ENCODE results near the gene IFNL4.
"Not testable (repeated sequence)": the region's sequence is repeated elsewhere in the genome, so short reads cannot be mapped to it uniquely, and the experiment has no call there.

The IFNL4 gene

DNA sequence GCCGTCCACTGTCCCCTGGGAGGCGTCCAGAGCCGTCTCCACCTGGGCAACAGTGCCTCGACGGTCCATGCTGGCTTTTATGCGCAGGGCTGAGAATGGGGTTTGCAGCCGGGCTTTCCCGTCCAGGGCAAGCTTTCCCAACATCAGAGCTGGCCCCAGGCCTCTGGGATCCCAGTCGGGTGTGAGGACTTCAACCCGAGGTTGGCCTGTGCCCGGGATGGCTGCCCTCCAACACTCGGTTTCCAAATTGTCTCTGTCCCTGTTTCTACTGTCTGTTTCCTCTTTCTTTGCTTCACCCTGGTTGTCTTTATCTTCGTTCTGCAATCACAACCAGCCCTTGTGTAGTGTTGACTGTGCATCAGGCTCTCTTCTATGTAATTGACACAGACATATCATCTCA, at the start of gene IFNL4:
Gene IFNL4 (minus strand): TSS at position 51 of the 400 bp plus-strand sequence.
- Mint-ChIP-seq H3K4me3 (no peak within 1 kb of the TSS), H3K9me3 (no peaks in the 10 kb centered on the region), H3K36me3 (no peaks in the 10 kb centered on the region), H3K4me1 (peaks cover 5% of the 10 kb centered on the region), H3K27ac (no peak within 1 kb of the TSS), H3K27me3 (peaks cover 56% of the 10 kb centered on the region)
- DNase-seq: no peak
- CTCF ChIA-PET: no interaction called here

DNA sequence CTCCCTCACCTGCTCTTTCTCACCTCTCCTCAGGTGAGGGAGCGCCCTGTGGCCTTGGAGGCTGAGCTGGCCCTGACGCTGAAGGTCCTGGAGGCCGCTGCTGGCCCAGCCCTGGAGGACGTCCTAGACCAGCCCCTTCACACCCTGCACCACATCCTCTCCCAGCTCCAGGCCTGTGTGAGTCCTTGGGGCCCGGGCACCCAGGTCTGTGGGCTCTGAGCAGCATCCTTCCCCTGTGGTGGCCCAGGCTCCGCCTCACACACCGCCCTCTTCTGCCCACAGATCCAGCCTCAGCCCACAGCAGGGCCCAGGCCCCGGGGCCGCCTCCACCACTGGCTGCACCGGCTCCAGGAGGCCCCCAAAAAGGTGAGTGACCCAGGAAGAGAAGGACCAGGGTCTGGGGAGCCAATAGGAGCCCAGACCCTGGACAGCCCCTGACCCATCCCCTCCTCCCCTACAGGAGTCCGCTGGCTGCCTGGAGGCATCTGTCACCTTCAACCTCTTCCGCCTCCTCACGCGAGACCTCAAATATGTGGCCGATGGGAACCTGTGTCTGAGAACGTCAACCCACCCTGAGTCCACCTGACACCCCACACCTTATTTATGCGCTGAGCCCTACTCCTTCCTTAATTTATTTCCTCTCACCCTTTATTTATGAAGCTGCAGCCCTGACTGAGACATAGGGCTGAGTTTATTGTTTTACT, 49.4 kb upstream of the IFNL4 start:
- Mint-ChIP-seq H3K4me1 (peaks cover 37% of the 10 kb centered on the region), H3K9me3 (no peaks in the 10 kb centered on the region), H3K27me3 (peaks cover 27% of the 10 kb centered on the region), H3K27ac (peak overlapping the region; percentile 15), H3K36me3 (no peaks in the 10 kb centered on the region), H3K4me3 (peak overlapping the region; percentile 26)
- DNase-seq: peak; percentile 77
- CTCF ChIA-PET: no interaction called here

- H3K4me1 Mint-ChIP-seq: peaks cover 37% of the 10 kb centered on the region
- no peaks in the 10 kb centered on the region for H3K9me3 Mint-ChIP-seq
- no peak for DNase-seq
- H3K27me3 Mint-ChIP-seq: peaks cover 29% of the 10 kb centered on the region
- H3K4me3 Mint-ChIP-seq: no peak overlapping the region
- no peaks in the 10 kb centered on the region for H3K36me3 Mint-ChIP-seq
- CTCF ChIA-PET: interaction anchor here (0.9 kb wide), 1 partner anchor 9 kb away, joined by 3 read pairs; no protein-coding TSS in a partner anchor
- H3K27ac Mint-ChIP-seq: no peak overlapping the region
Observed at GRCh38 chr19:39296906-39297305, 48.2 kb upstream of the IFNL4 start.

GRCh38 chr19:39296055-39296645, 47.5 kb upstream of the IFNL4 start, which contains the start of gene IFNL1:
Gene IFNL1 (plus strand): TSS chr19:39296407. CDS start chr19:39296422, 15 bp downstream.
- no peak for DNase-seq
- Mint-ChIP-seq H3K4me1 (peaks cover 37% of the 10 kb centered on the region), H3K36me3 (no peaks in the 10 kb centered on the region), H3K9me3 (no peaks in the 10 kb centered on the region), H3K27me3 (peaks cover 33% of the 10 kb centered on the region), H3K4me3 (no peak within 1 kb of the TSS), H3K27ac (no peak within 1 kb of the TSS)
- CTCF ChIA-PET: interaction anchor here (0.9 kb wide), 1 partner anchor 9 kb away, joined by 3 read pairs; no protein-coding TSS in a partner anchor

DNA sequence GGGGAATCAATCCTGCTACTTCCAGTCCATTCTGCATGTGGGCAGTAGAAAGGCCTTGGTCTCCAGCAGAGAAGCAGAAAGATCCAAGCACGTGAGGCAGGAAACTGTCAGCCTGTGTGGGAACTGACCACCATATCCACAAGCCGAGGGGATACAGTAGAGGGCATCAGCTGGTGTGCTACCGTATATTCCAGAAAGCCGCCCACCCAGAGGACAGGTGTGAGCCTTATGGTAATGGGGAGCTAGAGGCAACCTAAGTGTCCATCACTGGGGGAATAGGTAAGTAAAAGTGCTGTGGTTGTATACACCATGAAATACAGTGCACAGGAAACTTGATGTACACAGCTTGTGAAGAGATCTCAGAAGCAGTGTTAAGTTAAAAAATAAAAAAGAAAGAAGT, 44.7 kb upstream of the IFNL4 start:
- H3K27ac Mint-ChIP-seq: no peak overlapping the region
- no peak for DNase-seq
- H3K36me3 Mint-ChIP-seq: no peaks in the 10 kb centered on the region
- CTCF ChIA-PET: no interaction called here
- peaks cover 22% of the 10 kb centered on the region for H3K4me1 Mint-ChIP-seq
- peaks cover 44% of the 10 kb centered on the region for H3K27me3 Mint-ChIP-seq
- H3K9me3 Mint-ChIP-seq: no peaks in the 10 kb centered on the region
- H3K4me3 Mint-ChIP-seq: no peak overlapping the region

DNA sequence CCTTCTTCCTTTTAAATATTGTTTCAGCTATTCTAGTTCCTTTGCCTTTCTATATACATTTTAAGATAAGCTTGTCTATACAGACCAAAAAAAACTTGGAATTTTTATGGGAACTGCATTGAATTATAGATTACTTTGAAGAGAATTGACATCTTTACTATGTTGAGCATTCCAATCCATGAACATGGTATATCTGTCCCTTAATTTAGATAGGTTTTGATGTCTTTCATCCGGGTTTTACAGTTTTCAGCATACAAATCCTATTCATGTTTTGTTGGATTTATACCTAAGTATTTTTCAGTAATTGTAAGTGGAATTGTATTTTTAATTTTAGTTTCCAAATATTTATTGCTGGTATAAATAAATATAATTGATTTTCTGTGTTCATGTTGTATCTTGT, 35.4 kb upstream of the IFNL4 start:
- no peak for DNase-seq
- no peak overlapping the region for H3K27ac Mint-ChIP-seq
- H3K27me3 Mint-ChIP-seq: peaks cover 43% of the 10 kb centered on the region
- no peaks in the 10 kb centered on the region for H3K9me3 Mint-ChIP-seq
- no peaks in the 10 kb centered on the region for H3K36me3 Mint-ChIP-seq
- H3K4me3 Mint-ChIP-seq: no peak overlapping the region
- no peaks in the 10 kb centered on the region for H3K4me1 Mint-ChIP-seq
- CTCF ChIA-PET: no interaction called here

DNA sequence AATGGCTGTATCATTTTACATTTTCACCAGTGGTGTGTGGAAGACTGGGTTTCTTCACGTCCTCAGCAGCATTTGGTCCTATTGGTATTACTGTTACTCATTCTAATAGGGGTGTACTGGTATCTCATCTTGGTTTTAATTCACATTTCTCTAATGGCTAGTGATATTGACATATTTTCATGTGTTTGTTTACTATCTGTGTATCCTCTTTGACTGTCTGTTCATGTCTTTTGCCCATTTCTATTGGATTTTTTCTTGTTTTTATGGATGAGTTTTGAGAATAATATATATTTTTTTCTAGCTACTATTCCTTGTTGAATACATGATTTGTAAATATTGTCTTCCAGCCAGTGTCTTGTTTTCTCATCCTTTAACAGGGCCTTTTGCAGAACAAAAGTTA, 33.4 kb upstream of the IFNL4 start:
- H3K36me3 Mint-ChIP-seq: no peaks in the 10 kb centered on the region
- no peak overlapping the region for H3K27ac Mint-ChIP-seq
- H3K4me1 Mint-ChIP-seq: no peaks in the 10 kb centered on the region
- no peaks in the 10 kb centered on the region for H3K9me3 Mint-ChIP-seq
- H3K4me3 Mint-ChIP-seq: no peak overlapping the region
- CTCF ChIA-PET: no interaction called here
- H3K27me3 Mint-ChIP-seq: peaks cover 33% of the 10 kb centered on the region
- no peak for DNase-seq

DNA sequence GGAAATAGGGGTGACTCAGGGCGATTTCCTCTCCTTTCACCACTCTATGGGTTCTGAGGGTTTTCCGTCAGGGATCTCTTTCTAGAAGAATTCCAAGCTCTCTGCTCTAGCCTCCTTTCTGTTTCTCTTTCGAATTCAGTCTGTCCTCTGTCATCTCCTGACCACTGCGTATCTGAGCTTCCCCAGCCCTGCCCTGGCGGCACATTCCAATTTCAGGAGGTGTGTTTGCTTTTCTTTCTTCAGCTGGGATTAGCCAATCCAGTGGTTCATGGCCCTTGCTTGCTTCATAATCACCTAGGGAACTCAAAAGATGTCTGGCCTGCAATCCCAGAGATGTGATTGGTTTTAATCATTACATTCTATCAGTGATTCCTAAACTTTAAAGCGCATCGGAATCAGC, 28.9 kb upstream of the IFNL4 start:
- H3K4me3 Mint-ChIP-seq: no peak overlapping the region
- no peaks in the 10 kb centered on the region for H3K9me3 Mint-ChIP-seq
- peak overlapping the region; percentile 38 for H3K27ac Mint-ChIP-seq
- H3K36me3 Mint-ChIP-seq: no peaks in the 10 kb centered on the region
- CTCF ChIA-PET: no interaction called here
- DNase-seq: no peak
- no peaks in the 10 kb centered on the region for H3K4me1 Mint-ChIP-seq
- peaks cover 19% of the 10 kb centered on the region for H3K27me3 Mint-ChIP-seq

- no peaks in the 10 kb centered on the region for H3K36me3 Mint-ChIP-seq
- no peaks in the 10 kb centered on the region for H3K4me1 Mint-ChIP-seq
- H3K9me3 Mint-ChIP-seq: no peaks in the 10 kb centered on the region
- peaks cover 17% of the 10 kb centered on the region for H3K27me3 Mint-ChIP-seq
- no peak overlapping the region for H3K27ac Mint-ChIP-seq
- no peak for DNase-seq
- CTCF ChIA-PET: no interaction called here
- no peak overlapping the region for H3K4me3 Mint-ChIP-seq
Observed at GRCh38 chr19:39276740-39277139, 28.1 kb upstream of the IFNL4 start.

GRCh38 chr19:39275578-39275977, 26.9 kb upstream of the IFNL4 start:
- Mint-ChIP-seq H3K36me3 (no peaks in the 10 kb centered on the region), H3K4me1 (no peaks in the 10 kb centered on the region), H3K9me3 (no peaks in the 10 kb centered on the region), H3K27ac (no peak overlapping the region), H3K27me3 (peaks cover 18% of the 10 kb centered on the region), H3K4me3 (no peak overlapping the region)
- DNase-seq: no peak
- CTCF ChIA-PET: no interaction called here

DNA sequence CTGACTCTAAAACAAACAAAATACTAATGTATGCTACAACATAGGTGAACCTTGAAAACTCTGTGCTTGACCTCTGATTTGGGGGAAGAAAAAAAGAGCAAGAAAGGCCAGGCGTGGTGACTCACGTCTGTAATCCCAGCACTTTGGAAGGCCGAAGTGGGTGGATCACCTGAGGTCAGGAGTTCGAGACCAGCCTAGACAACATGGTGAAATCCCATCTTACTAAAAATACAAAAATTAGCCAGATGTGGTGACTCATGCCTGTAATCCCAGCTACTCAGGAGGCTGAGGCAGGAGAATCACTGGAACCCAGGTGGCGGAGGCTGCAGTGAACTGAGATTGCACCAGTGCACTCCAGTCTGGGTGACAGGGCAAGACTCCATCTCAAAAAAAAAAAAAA, 25.2 kb upstream of the IFNL4 start:
- H3K27ac Mint-ChIP-seq: not testable (repeated sequence)

GRCh38 chr19:39270036-39270871, 21.6 kb upstream of the IFNL4 start:
- H3K36me3 Mint-ChIP-seq: no peaks in the 10 kb centered on the region
- no peak for DNase-seq

More for the DNA sequence above, 25.2 kb upstream of the IFNL4 start:
- DNase-seq, H3K9me3 Mint-ChIP-seq, H3K4me3 Mint-ChIP-seq, H3K4me1 Mint-ChIP-seq, H3K36me3 Mint-ChIP-seq: not testable (repeated sequence)
- CTCF ChIA-PET: interaction anchor here (0.7 kb wide), 1 partner anchor 41 kb away, joined by 3 read pairs; no protein-coding TSS in a partner anchor
- peaks cover 35% of the 10 kb centered on the region for H3K27me3 Mint-ChIP-seq

DNA sequence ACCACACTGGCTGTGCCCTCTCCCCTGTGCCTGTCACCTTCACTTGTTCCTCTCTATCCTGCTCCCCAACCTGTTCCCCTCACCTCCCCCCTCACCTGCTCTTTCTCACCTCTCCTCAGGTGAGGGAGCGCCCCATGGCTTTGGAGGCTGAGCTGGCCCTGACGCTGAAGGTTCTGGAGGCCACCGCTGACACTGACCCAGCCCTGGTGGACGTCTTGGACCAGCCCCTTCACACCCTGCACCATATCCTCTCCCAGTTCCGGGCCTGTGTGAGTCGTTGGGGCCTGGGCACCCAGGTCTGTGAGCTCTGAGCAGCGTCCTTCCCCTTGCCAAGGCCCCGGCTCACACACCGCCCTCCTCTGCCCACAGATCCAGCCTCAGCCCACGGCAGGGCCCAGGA, 20.7 kb upstream of the IFNL4 start:
- H3K27ac Mint-ChIP-seq, H3K9me3 Mint-ChIP-seq, H3K36me3 Mint-ChIP-seq, DNase-seq, CTCF ChIA-PET, H3K4me1 Mint-ChIP-seq, H3K4me3 Mint-ChIP-seq: not testable (repeated sequence)
- H3K27me3 Mint-ChIP-seq: peaks cover 62% of the 10 kb centered on the region

More at GRCh38 chr19:39270036-39270871, 21.6 kb upstream of the IFNL4 start:
- CTCF ChIA-PET: interaction anchor here (1.2 kb wide), 1 partner anchor 57 kb away, joined by 5 read pairs; no protein-coding TSS in a partner anchor
- H3K9me3 Mint-ChIP-seq: no peaks in the 10 kb centered on the region
- no peaks in the 10 kb centered on the region for H3K4me1 Mint-ChIP-seq
- H3K27ac Mint-ChIP-seq: peak overlapping the region; percentile 35
- no peak overlapping the region for H3K4me3 Mint-ChIP-seq
- H3K27me3 Mint-ChIP-seq: peaks cover 53% of the 10 kb centered on the region

- H3K4me3 Mint-ChIP-seq, H3K36me3 Mint-ChIP-seq, H3K9me3 Mint-ChIP-seq, H3K27ac Mint-ChIP-seq, DNase-seq, H3K4me1 Mint-ChIP-seq, CTCF ChIA-PET: not testable (repeated sequence)
- H3K27me3 Mint-ChIP-seq: peaks cover 69% of the 10 kb centered on the region
Observed at GRCh38 chr19:39268531-39269223, 20.0 kb upstream of the IFNL4 start.
